HepG2 (cell line): ENCODE results near the gene MSMP. TPM values are rescaled to one million over a fixed set of nuclear protein-coding genes. Genes with fewer than 3 reads are reported as not detected.

Source experiments
- ATF1 ChIP-seq: IDR thresholded peaks from 2 replicates; pipeline ENCODE4 v1.6.1; 2016; ENCODE audit warnings: mild to moderate bottlenecking, control low read depth
- ATF7-NPFF ChIP-seq: sonication (generic); formaldehyde crosslinking; IDR thresholded peaks from 2 replicates; pipeline ENCODE4 v1.8.1; 2023; ENCODE audit warnings: mild to moderate bottlenecking, low read depth, missing genetic modification reagents, moderate library complexity
- CBX5 ChIP-seq: sonication (generic); formaldehyde crosslinking; IDR thresholded peaks from 2 replicates; pipeline ENCODE4 v1.4.0; 2020; ENCODE audit warnings: missing genetic modification reagents, borderline replicate concordance
- CEBPZ ChIP-seq: IDR thresholded peaks from 2 replicates; pipeline ENCODE4 v1.6.1; 2012; ENCODE audit warnings: low read length, improper control_type of control experiment
- HNRNPUL1 ChIP-seq: fragments of 200-400 bp; formaldehyde crosslinking; IDR thresholded peaks from 2 replicates; pipeline ENCODE4 v1.6.1; 2017; ENCODE audit warnings: low read depth, mild to moderate bottlenecking, low read length, moderate library complexity
- HOMEZ ChIP-seq: IDR thresholded peaks from 2 replicates; pipeline ENCODE4 v1.6.1; 2016; ENCODE audit warnings: low read depth
- JDP2 ChIP-seq: sonication (generic); formaldehyde crosslinking; IDR thresholded peaks from 2 replicates; pipeline ENCODE4 v1.8.1; 2022; ENCODE audit warnings: missing genetic modification reagents, borderline replicate concordance
- JUN ChIP-seq: sonication (generic); formaldehyde crosslinking; IDR thresholded peaks from 2 replicates; pipeline ENCODE4 v1.4.0; 2020; ENCODE audit warnings: mild to moderate bottlenecking, missing genetic modification reagents
- MBD4 ChIP-seq: IDR thresholded peaks from 2 replicates; pipeline ENCODE4 v1.6.1; 2012; ENCODE audit warnings: low read length, inconsistent platforms, borderline replicate concordance
- MXD1 ChIP-seq: sonication (generic); formaldehyde crosslinking; IDR thresholded peaks from 2 replicates; pipeline ENCODE4 v1.4.0; 2020; ENCODE audit warnings: mild to moderate bottlenecking, missing genetic modification reagents
- RCOR2 ChIP-seq: IDR thresholded peaks from 2 replicates; pipeline ENCODE4 v1.6.1; 2016; ENCODE audit warnings: missing biosample characterization, missing genetic modification reagents
- SALL1 ChIP-seq: sonication (generic); formaldehyde crosslinking; IDR thresholded peaks from 2 replicates; pipeline ENCODE4 v1.8.0; 2022; ENCODE audit warnings: mild to moderate bottlenecking, missing genetic modification reagents
- SNAI1 ChIP-seq: sonication (generic); formaldehyde crosslinking; IDR thresholded peaks from 2 replicates; pipeline ENCODE4 v1.5.0; 2020; ENCODE audit warnings: mild to moderate bottlenecking, missing genetic modification reagents, borderline replicate concordance
- STAT6 ChIP-seq: sonication (generic); formaldehyde crosslinking; IDR thresholded peaks from 2 replicates; pipeline ENCODE4 v1.4.0; 2020; ENCODE audit warnings: missing genetic modification reagents, mild to moderate bottlenecking, borderline replicate concordance
- TBL1XR1 ChIP-seq: fragments of 150-350 bp; IDR thresholded peaks from 2 replicates; pipeline ENCODE4 v1.6.1; 2014; ENCODE audit warnings: borderline replicate concordance, low read length; ENCODE audit not compliant: partially characterized antibody
- XBP1 ChIP-seq: sonication (generic); formaldehyde crosslinking; IDR thresholded peaks from 2 replicates; pipeline ENCODE4 v1.5.0; 2020; ENCODE audit warnings: missing genetic modification reagents
- ZFP36L1 ChIP-seq: sonication (generic); formaldehyde crosslinking; IDR thresholded peaks from 2 replicates; pipeline ENCODE4 v1.8.0; 2022; ENCODE audit warnings: mild to moderate bottlenecking, missing genetic modification reagents, moderate library complexity
- ZFP36L2 ChIP-seq: sonication (generic); formaldehyde crosslinking; IDR thresholded peaks from 2 replicates; pipeline ENCODE4 v1.4.0; 2020; ENCODE audit warnings: missing genetic modification reagents
- ZNF124 ChIP-seq: sonication (generic); formaldehyde crosslinking; IDR thresholded peaks from 2 replicates; pipeline ENCODE4 v1.4.0; 2020; ENCODE audit warnings: missing genetic modification reagents
- ZNF335 ChIP-seq: sonication (generic); formaldehyde crosslinking; IDR thresholded peaks from 2 replicates; pipeline ENCODE4 v1.4.0; 2020; ENCODE audit warnings: missing genetic modification reagents
- ZNF431 ChIP-seq: sonication (generic); formaldehyde crosslinking; IDR thresholded peaks from 2 replicates; pipeline ENCODE4 v1.9.0; 2022; ENCODE audit warnings: missing genetic modification reagents, low read depth, mild to moderate bottlenecking, borderline replicate concordance
- ZNF510 ChIP-seq: sonication (generic); formaldehyde crosslinking; IDR thresholded peaks from 2 replicates; pipeline ENCODE4 v1.4.0; 2020; ENCODE audit warnings: low read depth, mild to moderate bottlenecking, missing genetic modification reagents
- ZNF713 ChIP-seq: sonication (generic); formaldehyde crosslinking; IDR thresholded peaks from 2 replicates; pipeline ENCODE4 v1.4.0; 2020; ENCODE audit warnings: mild to moderate bottlenecking, missing genetic modification reagents
- polyA plus RNA-seq, 8 experiments: library from polyadenylated mRNA; depleted of rRNA in 3 of 8; stranded (reverse) in 7 of 8; unstranded in 1 of 8; fragments of >200 nt; fragmentation: Illumina TruSeq in 4 of 8; extraction: Trizol in 4 of 8; gene quantifications; 2 replicates each; pipeline versions ENCODE4 v1.2.1 to v1.2.3, GENCODE V29; 2011 to 2016; ENCODE audit warnings: low read depth in 4 of 8, missing spikeins in 1 of 8, mixed read lengths in 1 of 8; ENCODE audit not compliant: insufficient read depth in 1 of 8
- total RNA-seq, 5 experiments: library from RNA; depleted of rRNA; stranded (reverse); fragments of >200 nt; fragmentation: Illumina TruSeq; extraction: Trizol; gene quantifications; 2 replicates each; pipeline ENCODE4 v1.2.3, GENCODE V29; 2016; ENCODE audit warnings: low read depth in 1 of 5

Gene MSMP
- total and polyA plus RNA-seq, 2 of the 13 experiments (the other 11 are each of a cell fraction or from before 2014, with no cell fraction given): 0.24 to 0.46 TPM

- no peak for TF ChIP-seq JUN (CRISPR knock-in tag)
- no peak for TF ChIP-seq SNAI1 (CRISPR knock-in tag)
- no peak; the same call in 1 of the 2 replicates for TF ChIP-seq ZNF335 (CRISPR knock-in tag)
- TF ChIP-seq MBD4: no peak
- TF ChIP-seq ATF1: no peak
- no peak for TF ChIP-seq MXD1 (CRISPR knock-in tag)
- TF ChIP-seq ZFP36L1 (CRISPR knock-in tag): no peak
- no peak for TF ChIP-seq CEBPZ
- no peak for TF ChIP-seq HNRNPUL1
- TF ChIP-seq ZNF124 (CRISPR knock-in tag): no peak
- TF ChIP-seq ZNF431: no peak; the same call in 1 of the 2 replicates
- TF ChIP-seq ZNF713 (CRISPR knock-in tag): no peak
- peak; percentile 38; the same call in 1 of the 2 replicates for TF ChIP-seq ZNF510
- TF ChIP-seq XBP1 (CRISPR knock-in tag): no peak
- peak; percentile 62; the same call in 1 of the 2 replicates for TF ChIP-seq SALL1
- no peak for TF ChIP-seq STAT6 (CRISPR knock-in tag)
- no peak; the same call in 1 of the 2 replicates for TF ChIP-seq ATF7-NPFF
- no peak for TF ChIP-seq RCOR2 (CRISPR knock-in tag)
- TF ChIP-seq CBX5 (CRISPR knock-in tag): no peak
- no peak; the same call in 1 of the 2 replicates for TF ChIP-seq JDP2 (CRISPR knock-in tag)
- no peak for TF ChIP-seq ZFP36L2 (CRISPR knock-in tag)
- TF ChIP-seq HOMEZ (CRISPR knock-in tag): no peak
- TF ChIP-seq TBL1XR1: no peak
Observed at GRCh38 chr9:35748858-35749514, 5.1 kb downstream of the MSMP start, which contains the start of the genes GBA2 and RGP1 (continued).
